GM21447 (cell line): ENCODE data around the gene BMP8A.
A peak's percentile ranks its signal among the peaks of the same experiment; 100 is the strongest.
"Not testable (repeated sequence)": the region's sequence is repeated elsewhere in the genome, so short reads cannot be mapped to it uniquely, and the experiment has no call there.

Experiments used
- ATAC-seq: cut with Tn5 transposase; IDR thresholded peaks from one replicate; pipeline ENCODE4 v1.9.1; 2021; ENCODE audit not compliant: unreplicated experiment

Gene BMP8A

GRCh38 chr1:39481289-39481688, 10.1 kb upstream of the BMP8A start:
- ATAC-seq = no peak

- ATAC-seq = no peak
These were observed 8.2 kb upstream of the BMP8A start for GRCh38 chr1:39483276-39483675.

GRCh38 chr1:39484564-39484963, 6.9 kb upstream of the BMP8A start:
- ATAC-seq = no peak

GRCh38 chr1:39485046-39485803, 6.2 kb upstream of the BMP8A start:
- no peak for ATAC-seq

- ATAC-seq = no peak
These were observed 3.4 kb upstream of the BMP8A start for GRCh38 chr1:39488012-39488545.

- no peak for ATAC-seq
These were observed 2.5 kb upstream of the BMP8A start for GRCh38 chr1:39488793-39489566.

GRCh38 chr1:39489567-39490239, 1.7 kb upstream of the BMP8A start:
- ATAC-seq = no peak

GRCh38 chr1:39490596-39491145, 765 bp upstream of the BMP8A start:
- ATAC-seq = peak; percentile 23

GRCh38 chr1:39492118-39493042, 944 bp downstream of the BMP8A start:
- ATAC-seq = not testable (repeated sequence)

GRCh38 chr1:39493043-39493810, 1.8 kb downstream of the BMP8A start:
- ATAC-seq = not testable (repeated sequence)

- ATAC-seq = no peak
These were observed 3.4 kb downstream of the BMP8A start for GRCh38 chr1:39494671-39495410.

GRCh38 chr1:39496520-39496919, 5.1 kb downstream of the BMP8A start:
- ATAC-seq = not testable (repeated sequence)

GRCh38 chr1:39497585-39497984, 6.1 kb downstream of the BMP8A start:
- no peak for ATAC-seq

- ATAC-seq = not testable (repeated sequence)
These were observed 6.8 kb downstream of the BMP8A start for GRCh38 chr1:39498096-39498710.

- ATAC-seq = not testable (repeated sequence)
These were observed 7.4 kb downstream of the BMP8A start for GRCh38 chr1:39498821-39499220.

GRCh38 chr1:39499668-39500067, 8.2 kb downstream of the BMP8A start:
- ATAC-seq = no peak

- ATAC-seq = no peak
These were observed 9.5 kb downstream of the BMP8A start for GRCh38 chr1:39500862-39501389.

- ATAC-seq = no peak
These were observed 10.2 kb downstream of the BMP8A start for GRCh38 chr1:39501666-39502065.
